GM18870 (cell line): Measurements from ENCODE around the gene CLK2.
"Not testable (repeated sequence)": the region's sequence is repeated elsewhere in the genome, so short reads cannot be mapped to it uniquely, and the experiment has no call there.

Experiments used
- ATAC-seq: cut with Tn5 transposase; IDR thresholded peaks from one replicate; pipeline ENCODE4 v1.9.1; 2021; ENCODE audit warnings: moderate library complexity; ENCODE audit not compliant: unreplicated experiment

The CLK2 gene

DNA sequence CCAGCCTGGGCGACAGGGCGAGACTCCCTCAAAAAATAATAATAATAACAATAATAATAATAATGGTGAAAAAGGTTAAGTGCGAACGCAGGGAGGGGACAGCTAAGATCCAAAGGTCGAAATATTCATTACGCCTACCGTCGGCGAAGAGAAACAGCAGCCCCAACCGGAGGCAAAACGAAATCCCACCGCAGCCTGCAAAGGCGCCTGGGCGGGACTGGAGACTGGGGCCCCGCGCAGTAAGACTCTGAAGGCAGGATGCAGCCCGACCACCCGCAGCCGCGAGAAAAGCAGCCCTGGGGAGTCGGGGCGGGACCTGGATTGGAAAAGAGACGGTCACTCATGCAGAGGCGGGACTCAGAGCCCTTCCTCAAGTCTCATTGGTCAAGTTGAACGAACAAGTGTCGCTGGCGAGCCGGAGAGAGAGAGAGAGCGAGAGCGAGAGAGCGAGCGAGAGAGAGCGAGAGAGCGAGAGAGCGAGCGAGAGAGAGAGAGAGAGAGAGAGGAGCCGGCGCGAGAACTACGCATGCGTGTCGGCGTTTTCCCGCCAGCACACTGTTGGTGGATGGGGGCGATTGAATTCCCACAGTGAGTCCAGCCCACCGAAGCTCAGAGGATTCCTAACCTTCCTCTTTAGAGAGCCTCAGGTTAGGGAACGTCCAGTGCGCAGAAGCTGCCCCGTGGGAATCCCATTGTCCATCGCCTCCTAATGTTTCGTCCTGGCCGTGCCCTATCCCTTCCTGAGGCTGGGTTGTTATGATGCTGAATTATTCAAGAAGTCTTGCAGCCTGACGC, 28.7 kb downstream of the CLK2 start:
- peak; percentile 82 for ATAC-seq

DNA sequence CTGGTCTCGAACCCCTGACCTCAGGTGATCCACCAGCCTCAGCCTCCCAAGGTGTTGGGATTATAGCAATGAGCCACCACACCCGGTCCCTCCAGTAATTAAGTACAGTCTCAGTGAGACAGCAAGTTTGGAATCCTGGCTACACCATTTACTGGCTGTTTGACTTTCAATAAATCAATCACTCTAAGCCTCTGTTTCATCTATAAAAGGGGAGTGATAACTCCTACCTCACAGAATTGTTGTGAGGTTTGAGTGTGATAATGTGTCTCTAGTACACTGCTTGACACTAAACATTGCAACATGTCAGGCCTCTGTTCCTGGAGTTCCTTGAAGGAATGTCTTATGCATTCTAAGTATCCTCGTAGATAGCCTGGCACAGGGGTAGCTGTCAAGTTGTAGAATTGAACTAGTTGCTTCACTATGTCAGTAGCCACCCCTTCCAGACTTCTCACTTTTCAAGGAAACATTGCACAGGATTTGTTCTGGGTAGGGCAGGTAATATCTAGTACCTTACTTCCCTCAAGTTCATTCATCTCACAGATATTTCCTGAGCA, 30.4 kb downstream of the CLK2 start:
- no peak for ATAC-seq

GRCh38 chr1:155241841-155242264, 31.5 kb downstream of the CLK2 start:
- no peak for ATAC-seq

- ATAC-seq, result no peak
These were observed 32.1 kb downstream of the CLK2 start for GRCh38 chr1:155241069-155241679.

DNA sequence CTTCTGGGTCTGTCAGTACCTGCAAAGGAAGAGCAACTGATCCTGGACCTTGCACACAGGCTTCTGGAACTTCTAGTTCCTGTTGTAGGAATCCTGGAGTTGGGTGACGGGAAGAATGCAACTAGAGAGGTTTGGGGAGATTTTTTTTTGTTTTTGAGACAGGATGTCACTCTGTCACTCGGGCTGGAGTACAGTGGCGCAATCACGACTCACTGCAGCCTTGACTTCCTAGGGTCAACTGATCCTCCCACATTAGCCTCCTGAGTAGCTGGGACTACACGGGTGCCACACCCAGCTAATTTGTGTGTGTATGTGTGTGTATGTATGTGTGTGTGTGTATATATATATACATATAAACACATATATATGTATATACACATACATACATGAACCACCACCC, 36.9 kb downstream of the CLK2 start:
- ATAC-seq, result no peak

- not testable (repeated sequence) for ATAC-seq
These were observed 37.9 kb downstream of the CLK2 start for GRCh38 chr1:155235375-155235774.

DNA sequence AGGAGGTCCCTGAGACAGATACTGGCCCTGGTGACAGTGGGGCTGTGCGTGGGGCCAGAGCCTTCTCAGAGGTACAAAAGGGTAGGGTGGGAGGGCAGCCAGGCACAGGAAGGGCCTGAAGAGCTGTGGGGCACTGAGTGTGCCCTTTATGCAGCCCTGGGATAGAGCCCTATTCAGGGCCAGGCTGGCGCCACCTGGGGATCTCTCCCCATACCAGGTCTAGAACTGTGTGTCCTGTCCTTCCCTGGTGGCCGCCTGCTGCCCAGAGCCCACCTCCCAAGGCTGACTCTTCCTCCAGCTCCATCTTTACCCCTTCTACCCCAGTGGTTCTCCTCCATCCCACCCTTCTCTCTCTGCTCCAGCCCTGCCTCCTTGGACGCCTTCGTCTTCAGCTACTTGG, 39.8 kb downstream of the CLK2 start:
- ATAC-seq, result not testable (repeated sequence)

GRCh38 chr1:155232001-155232978, 41.0 kb downstream of the CLK2 start:
- ATAC-seq, result not testable (repeated sequence)

DNA sequence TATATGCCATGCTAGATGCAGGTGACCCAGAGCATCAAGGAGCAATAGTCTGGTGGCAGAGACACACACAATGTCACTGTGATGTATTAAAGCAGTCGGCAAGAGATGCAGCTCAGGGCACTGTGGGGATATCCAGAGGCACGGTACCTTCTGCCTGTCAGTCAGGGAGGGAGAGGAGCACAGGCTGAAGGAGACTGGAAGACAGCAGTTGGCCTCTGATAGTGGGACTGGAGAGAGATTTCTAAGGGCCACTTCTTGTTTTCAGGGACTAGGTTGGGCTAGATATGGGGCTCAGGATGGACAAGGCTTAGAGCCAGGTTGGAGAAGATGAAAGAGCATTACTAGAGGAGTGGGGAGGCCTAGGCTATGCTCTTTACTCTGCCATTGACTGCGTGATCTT, 42.0 kb downstream of the CLK2 start:
- ATAC-seq, result not testable (repeated sequence)

DNA sequence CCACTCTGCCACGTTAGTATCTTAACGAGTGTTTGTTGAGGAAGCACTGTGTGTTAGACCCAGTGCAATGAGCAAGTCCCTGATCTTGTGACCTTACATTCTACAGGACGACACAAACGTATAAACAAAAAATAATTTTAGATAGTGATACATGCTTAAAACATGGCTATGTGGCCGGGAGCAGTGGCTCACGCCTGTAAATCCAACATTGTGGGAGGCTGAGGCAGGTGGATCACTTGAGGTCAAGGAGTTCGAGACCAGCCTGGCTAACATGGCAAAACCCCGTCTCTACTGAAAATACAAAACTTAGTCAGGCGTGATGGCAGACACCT, 45.2 kb downstream of the CLK2 start:
- no peak for ATAC-seq

- ATAC-seq, result peak; percentile 87
These were observed 45.8 kb downstream of the CLK2 start for GRCh38 chr1:155227261-155228095.

DNA sequence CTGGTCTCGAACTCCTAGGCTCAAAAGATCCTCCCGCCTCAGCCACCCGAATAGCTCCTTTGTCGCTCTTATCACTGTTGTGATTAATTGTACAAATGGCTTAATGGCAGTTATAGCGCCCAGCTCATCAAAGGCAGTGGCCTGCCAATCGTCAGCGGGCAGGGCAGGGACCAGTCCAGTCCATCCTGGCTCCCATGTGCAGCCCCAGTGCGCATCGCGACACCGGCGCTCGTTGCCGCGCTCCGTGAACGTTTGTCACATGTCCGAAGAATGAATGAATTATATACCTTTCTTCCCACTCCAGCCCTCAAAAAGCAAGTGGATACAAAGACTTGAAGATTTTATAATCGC, 46.4 kb downstream of the CLK2 start:
- no peak for ATAC-seq

DNA sequence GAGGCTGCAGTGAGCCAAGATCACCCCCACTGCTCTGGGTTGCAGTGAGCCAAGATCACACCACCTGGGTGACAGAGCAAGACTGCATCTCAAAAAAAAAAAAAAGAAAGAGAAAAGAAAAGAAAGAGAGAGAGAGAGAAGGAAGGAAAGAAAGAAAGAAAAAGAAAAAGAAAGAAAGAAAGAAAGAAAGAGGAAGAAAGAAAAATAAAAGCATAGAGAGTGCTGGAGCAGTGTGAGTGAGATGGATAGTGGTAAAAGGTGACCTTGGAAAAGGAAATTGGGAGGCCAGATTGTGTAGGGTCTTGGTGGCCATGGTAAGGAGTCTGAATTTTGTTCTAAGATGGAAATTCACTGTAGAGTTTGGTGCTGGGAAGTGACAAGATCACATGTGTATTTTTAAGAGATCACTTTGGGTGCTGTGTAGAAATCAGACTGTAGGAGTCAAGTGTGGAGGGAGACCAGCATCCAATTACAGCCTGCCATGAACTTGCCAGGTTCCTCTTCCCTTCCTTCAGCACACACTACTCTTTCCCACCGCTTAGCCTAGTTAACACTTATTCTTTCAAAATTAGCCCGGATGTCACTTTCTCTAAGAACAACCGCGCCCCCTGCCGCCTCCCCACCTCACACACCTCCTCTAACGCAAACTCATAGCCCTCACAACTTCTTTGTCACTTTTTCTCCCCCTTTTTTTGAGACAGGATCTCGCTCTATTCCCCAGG, 47.0 kb downstream of the CLK2 start:
- no peak for ATAC-seq

DNA sequence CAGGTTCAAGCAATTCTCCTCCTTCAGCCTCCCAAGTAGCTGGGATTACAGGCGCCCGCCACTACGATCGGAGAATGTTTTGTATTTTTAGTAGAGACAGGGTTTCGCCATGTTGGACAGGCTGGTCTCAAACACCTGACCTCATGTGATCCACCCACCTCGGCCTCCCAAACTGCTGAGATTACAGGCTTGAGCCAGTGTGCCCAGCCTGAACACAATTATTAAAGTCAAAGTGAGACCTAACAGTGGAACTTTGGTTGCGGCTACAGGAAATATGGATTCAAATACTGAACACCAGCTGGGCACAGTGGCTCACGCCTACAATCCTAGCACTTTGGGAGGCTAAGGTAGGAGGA, 47.9 kb downstream of the CLK2 start:
- ATAC-seq, result not testable (repeated sequence)

DNA sequence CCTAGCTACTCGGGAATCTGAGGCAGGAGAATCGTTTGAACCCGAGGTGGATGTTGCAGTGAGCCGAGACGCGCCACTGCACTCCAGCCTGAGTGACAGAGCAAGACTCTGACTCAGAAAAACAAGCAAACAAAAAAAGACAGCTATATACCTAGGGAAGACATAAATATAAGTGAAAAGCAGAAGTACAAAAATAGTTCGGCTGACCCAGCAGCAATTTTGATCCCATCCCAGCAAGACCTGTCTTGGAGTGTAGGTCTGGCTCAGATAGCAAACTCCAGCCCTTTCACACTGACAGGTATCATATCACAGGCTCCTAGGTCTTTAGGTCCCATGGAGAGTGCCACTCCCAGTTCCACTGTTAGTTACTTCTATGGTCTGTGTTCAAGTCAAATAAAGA, 50.3 kb downstream of the CLK2 start:
- no peak for ATAC-seq

DNA sequence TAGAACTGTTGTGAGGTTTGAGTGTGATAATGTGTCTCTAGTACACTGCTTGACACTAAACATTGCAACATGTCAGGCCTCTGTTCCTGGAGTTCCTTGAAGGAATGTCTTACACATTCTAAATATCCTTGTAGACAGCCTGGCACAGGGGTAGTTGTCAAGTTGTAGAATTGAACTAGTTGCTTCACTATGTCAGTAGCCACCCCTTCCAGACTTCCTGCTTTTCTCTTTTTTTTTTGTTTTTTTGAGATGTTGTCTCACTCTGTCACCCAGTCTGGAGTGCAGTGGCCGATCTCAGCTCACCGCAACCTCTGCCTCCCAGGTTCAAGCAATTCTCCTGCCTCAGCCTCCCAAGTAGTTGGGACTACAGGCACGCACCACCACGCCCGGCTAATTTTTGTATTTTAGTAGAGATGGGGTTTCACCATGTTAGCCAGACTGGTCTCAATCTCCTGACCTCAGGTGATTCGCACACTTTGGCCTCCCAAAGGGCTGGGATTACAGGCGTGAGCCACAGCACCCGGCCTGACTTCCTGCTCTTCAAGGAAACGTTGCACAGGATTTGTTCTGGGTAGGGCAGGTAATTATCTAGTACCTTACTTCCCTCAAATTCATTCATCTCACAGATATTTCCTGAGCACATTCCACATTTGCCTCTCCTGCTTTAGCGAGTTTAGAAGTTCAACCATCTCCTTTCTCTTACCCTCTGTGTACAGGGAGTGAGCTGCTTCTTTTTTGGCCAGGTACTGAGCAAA, 52.9 kb downstream of the CLK2 start:
- not testable (repeated sequence) for ATAC-seq

- no peak for ATAC-seq
These were observed 53.7 kb downstream of the CLK2 start for GRCh38 chr1:155219592-155220031.

- no peak for ATAC-seq
These were observed 54.3 kb downstream of the CLK2 start for GRCh38 chr1:155218854-155219591.
